WTC11 (cell line): ENCODE measurements around the gene SIK2. TPM values are rescaled to one million over a fixed set of nuclear protein-coding genes. Genes with fewer than 3 reads are reported as not detected.
A peak's percentile ranks its signal among the peaks of the same experiment; 100 is the strongest.

Experiments used
- ATAC-seq: fragments of 200-7000 bp; cut with Tn5 transposase; 2 replicates; pipeline ENCODE4 v1.10.0; 2021; ENCODE audit warnings: mild to moderate bottlenecking, moderate library complexity
- Bru-seq: library from RNA; stranded (reverse); fragments of 400-500 nt; gene quantifications from one replicate; lab custom pipeline; 2021; lab: Mats Ljungman, UMichigan
- CTCF ChIA-PET: fragments of 300-600 bp; sonication (Branson Sonifier 250); formaldehyde crosslinking; loops from one replicate; lab custom pipeline; 2021; ENCODE audit warnings: antibody characterized with exemption; lab: Charles Lee
- POLR2A ChIA-PET: fragments of 350-600 bp; sonication (Branson Sonifier 250); formaldehyde crosslinking; loops from one replicate; lab custom pipeline; 2021; ENCODE audit warnings: antibody characterized with exemption; lab: Charles Lee
- DNase-seq: peaks from one replicate; pipeline ENCODE4 v3.0.0; 2021; ENCODE audit warnings: low spot score
- H3K27ac Mint-ChIP-seq: 2 replicates; pipeline ENCODE4 v1.8.0; 2021; ENCODE audit warnings: mixed read lengths
- H3K27me3 Mint-ChIP-seq: 2 replicates; pipeline ENCODE4 v1.8.0; 2021; ENCODE audit warnings: low read depth, mild to moderate bottlenecking, moderate library complexity, mixed read lengths
- H3K36me3 Mint-ChIP-seq: 2 replicates; pipeline ENCODE4 v1.8.0; 2021; ENCODE audit warnings: mixed read lengths
- H3K4me1 Mint-ChIP-seq: 2 replicates; pipeline ENCODE4 v1.8.0; 2022; ENCODE audit warnings: mixed read lengths
- H3K4me3 Mint-ChIP-seq: 2 replicates; pipeline ENCODE4 v1.8.0; 2021; ENCODE audit warnings: mild to moderate bottlenecking, moderate library complexity, mixed read lengths
- H3K9me3 Mint-ChIP-seq: 2 replicates; pipeline ENCODE4 v1.8.0; 2021; ENCODE audit warnings: mixed read lengths
- AR ChIP-seq: fragments of 250-450 bp; sonication (Bioruptor Pico); IDR thresholded peaks from 2 replicates; pipeline ENCODE4 v1.9.0; 2021; ENCODE audit warnings: mild to moderate bottlenecking
- ARID4B ChIP-seq: sonication (generic); formaldehyde crosslinking; IDR thresholded peaks from 2 replicates; pipeline ENCODE4 v1.8.0; 2023; ENCODE audit warnings: missing genetic modification reagents, mild to moderate bottlenecking, borderline replicate concordance
- CBFB ChIP-seq: sonication (generic); formaldehyde crosslinking; IDR thresholded peaks from 2 replicates; pipeline ENCODE4 v1.8.1; 2022; ENCODE audit warnings: mild to moderate bottlenecking, low read depth, missing genetic modification reagents
- CTCF ChIP-seq: fragments of 200-600 bp; IDR thresholded peaks from 2 replicates; pipeline ENCODE4 v1.8.0; 2022; ENCODE audit warnings: antibody characterized with exemption
- E2F5 ChIP-seq: sonication (generic); formaldehyde crosslinking; IDR thresholded peaks from 2 replicates; pipeline ENCODE4 v1.8.1; 2022; ENCODE audit warnings: mild to moderate bottlenecking, moderate library complexity, missing genetic modification reagents
- EMX1 ChIP-seq: fragments of 250-450 bp; sonication (Bioruptor Pico); IDR thresholded peaks from 2 replicates; pipeline ENCODE4 v1.8.0; 2021; ENCODE audit warnings: mild to moderate bottlenecking
- FOXK1 ChIP-seq: sonication (generic); formaldehyde crosslinking; IDR thresholded peaks from 2 replicates; pipeline ENCODE4 v1.8.0; 2022; ENCODE audit warnings: mild to moderate bottlenecking, moderate library complexity, missing genetic modification reagents
- GRHL2 ChIP-seq: fragments of 250-450 bp; sonication (Bioruptor Pico); IDR thresholded peaks from 2 replicates; pipeline ENCODE4 v1.8.0; 2022; ENCODE audit warnings: mild to moderate bottlenecking, moderate library complexity; ENCODE audit not compliant: insufficient replicate concordance, severe bottlenecking
- MLX ChIP-seq: sonication (generic); formaldehyde crosslinking; IDR thresholded peaks from 2 replicates; pipeline ENCODE4 v1.8.1; 2023; ENCODE audit warnings: mild to moderate bottlenecking, missing genetic modification reagents, moderate library complexity
- NR2C2 ChIP-seq: sonication (generic); formaldehyde crosslinking; IDR thresholded peaks from 2 replicates; pipeline ENCODE4 v1.8.0; 2022; ENCODE audit warnings: mild to moderate bottlenecking, missing genetic modification reagents
- OVOL2 ChIP-seq: fragments of 250-450 bp; sonication (Bioruptor Pico); IDR thresholded peaks from 2 replicates; pipeline ENCODE4 v1.9.0; 2021; ENCODE audit warnings: mild to moderate bottlenecking, borderline replicate concordance
- SMAD3 ChIP-seq: sonication (generic); formaldehyde crosslinking; IDR thresholded peaks from 2 replicates; pipeline ENCODE4 v1.8.0; 2022; ENCODE audit warnings: missing genetic modification reagents, mild to moderate bottlenecking, borderline replicate concordance
- SP1 ChIP-seq: sonication (generic); formaldehyde crosslinking; conservative IDR thresholded peaks from 2 replicates; pipeline ENCODE4 v1.8.1; 2022; ENCODE audit warnings: missing genetic modification reagents
- TP53 ChIP-seq: sonication (generic); formaldehyde crosslinking; IDR thresholded peaks from 2 replicates; pipeline ENCODE4 v1.8.1; 2023; ENCODE audit warnings: mild to moderate bottlenecking, missing genetic modification reagents
- ZNF121 ChIP-seq: sonication (generic); formaldehyde crosslinking; IDR thresholded peaks from 2 replicates; pipeline ENCODE4 v1.8.0; 2023; ENCODE audit warnings: missing genetic modification reagents
- ZNF138 ChIP-seq: sonication (generic); formaldehyde crosslinking; conservative IDR thresholded peaks from 2 replicates; pipeline ENCODE4 v1.8.1; 2022; ENCODE audit warnings: mild to moderate bottlenecking, moderate library complexity, missing genetic modification reagents
- ZNF671 ChIP-seq: fragments of 250-450 bp; sonication (Bioruptor Pico); IDR thresholded peaks from 2 replicates; pipeline ENCODE4 v1.8.0; 2021; ENCODE audit warnings: mild to moderate bottlenecking
- long read RNA-seq, 3 experiments: library from RNA in 1 of 3; library from capped mRNA in 1 of 3; library from polyadenylated mRNA in 1 of 3; unstranded in 2 of 3; stranded (forward) in 1 of 3; transcript quantifications; one replicate each; pipeline ENCODE4 v2.0.0, GENCODE V29; 2021
- total RNA-seq: library from RNA; stranded (reverse); gene quantifications from 3 replicates; pipeline ENCODE4 v1.2.3, GENCODE V29; 2021
- TF ChIP-seq, protein P1 (sequence below): fragments of 250-450 bp; sonication (Bioruptor Pico); IDR thresholded peaks from 2 replicates; pipeline ENCODE4 v1.8.0; 2021; ENCODE audit warnings: mild to moderate bottlenecking
- TF ChIP-seq, protein P2 (sequence below): sonication (generic); formaldehyde crosslinking; IDR thresholded peaks from 2 replicates; pipeline ENCODE4 v1.8.0; 2022; ENCODE audit warnings: mild to moderate bottlenecking, missing genetic modification reagents

Gene SIK2
- total RNA-seq: 6.7 to 8.6 TPM (median 7.2 TPM) in 3 replicates
- percentile 61 among the genes with signal in this experiment for Bru-seq, nascent RNA
- long read RNA-seq, experiment 1, full-length matches to known transcripts: 6 of 17 reads
- long read RNA-seq, experiment 1, partial matches to known transcripts: 4 of 17 reads
- long read RNA-seq, experiment 1, other reads (novel, unspliced or antisense): 7 of 17 reads
- long read RNA-seq, experiment 2, full-length matches to known transcripts: 2 of 11 reads
- long read RNA-seq, experiment 2, partial matches to known transcripts: 1 of 11 reads
- long read RNA-seq, experiment 2, other reads (novel, unspliced or antisense): 8 of 11 reads
- long read RNA-seq, experiment 3, partial matches to known transcripts: 0 of 1 reads
- long read RNA-seq, experiment 3, other reads (novel, unspliced or antisense): 1 of 1 reads

DNA sequence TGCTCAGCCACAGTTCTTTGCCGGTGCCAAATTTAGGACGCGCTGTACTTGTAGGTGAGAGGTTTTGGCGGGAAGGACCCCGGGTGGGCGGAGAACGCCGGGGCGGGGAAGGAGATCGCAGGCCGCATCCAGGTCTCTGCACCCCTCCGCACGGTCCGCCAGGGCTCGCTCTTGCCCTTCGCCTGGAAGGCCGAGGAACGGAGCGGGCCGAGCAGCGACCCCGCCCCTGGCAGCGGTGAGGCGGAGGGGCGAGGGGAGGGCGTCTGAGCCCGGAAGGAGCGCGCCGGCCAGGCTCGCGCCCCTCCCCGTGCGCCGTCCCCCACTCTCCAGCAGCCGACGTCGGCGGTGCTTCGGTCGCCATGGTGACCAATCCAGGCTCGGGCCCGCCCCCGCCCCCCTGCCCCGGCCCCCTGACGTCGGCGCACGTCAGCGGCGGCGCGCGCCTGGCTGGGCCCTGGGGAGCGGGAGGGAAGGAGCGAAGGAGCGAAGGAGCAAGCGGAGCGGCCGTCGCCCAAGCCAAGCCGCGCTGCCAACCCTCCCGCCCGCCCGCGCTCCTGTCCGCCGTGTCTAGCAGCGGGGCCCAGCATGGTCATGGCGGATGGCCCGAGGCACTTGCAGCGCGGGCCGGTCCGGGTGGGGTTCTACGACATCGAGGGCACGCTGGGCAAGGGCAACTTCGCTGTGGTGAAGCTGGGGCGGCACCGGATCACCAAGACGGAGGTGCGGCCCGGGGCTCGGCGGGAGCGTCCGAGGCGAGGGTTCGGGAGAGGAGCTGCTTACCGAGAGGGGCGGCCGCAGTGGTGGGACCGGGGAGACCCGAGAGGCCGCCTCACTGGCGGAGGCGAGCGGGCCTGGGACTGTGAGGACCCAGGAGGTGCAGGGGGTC lies at the start of gene SIK2:
Gene SIK2 (plus strand): TSS at position 471 of the 886 bp plus-strand sequence. CDS start 115 bp downstream, at position 586.
- Mint-ChIP-seq H3K36me3 (no peaks in the 10 kb centered on the region), H3K4me1 (peaks cover 27% of the 10 kb centered on the region), H3K9me3 (no peaks in the 10 kb centered on the region), H3K27ac (peak within 1 kb of the TSS; percentile 76), H3K27me3 (peaks cover 24% of the 10 kb centered on the region), H3K4me3 (peak within 1 kb of the TSS; percentile 86)
- CTCF ChIA-PET: interaction anchor here (0.8 to 2.4 kb wide), 9 partner anchors 147 to 268 kb away, joined by 3 to 8 read pairs (median 4); partner anchors contain the start of gene PPP2R1B
- POLR2A ChIA-PET: interaction anchor here (0.7 to 0.9 kb wide), 2 partner anchors 89 to 164 kb away, joined by 3 read pairs; partner anchors contain the start of gene PPP2R1B
- ATAC-seq (peak; percentile 92), DNase-seq (peak; percentile 96)
- TF ChIP-seq MLX (CRISPR knock-in tag): no peak
- TF ChIP-seq AR (CRISPR knock-in tag): no peak
- TF ChIP-seq OVOL2: no peak
- no peak for TF ChIP-seq ZNF671
- no peak for TF ChIP-seq ZNF121 (CRISPR knock-in tag)
- TF ChIP-seq EMX1: no peak
- TF ChIP-seq CBFB (CRISPR knock-in tag): no peak
- no peak for TF ChIP-seq NR2C2 (CRISPR knock-in tag)
- peak; percentile 22; the same call in 1 of the 2 replicates for TF ChIP-seq FOXK1
- TF ChIP-seq ZNF138 (CRISPR knock-in tag): no peak
- TF ChIP-seq, protein P1, sequence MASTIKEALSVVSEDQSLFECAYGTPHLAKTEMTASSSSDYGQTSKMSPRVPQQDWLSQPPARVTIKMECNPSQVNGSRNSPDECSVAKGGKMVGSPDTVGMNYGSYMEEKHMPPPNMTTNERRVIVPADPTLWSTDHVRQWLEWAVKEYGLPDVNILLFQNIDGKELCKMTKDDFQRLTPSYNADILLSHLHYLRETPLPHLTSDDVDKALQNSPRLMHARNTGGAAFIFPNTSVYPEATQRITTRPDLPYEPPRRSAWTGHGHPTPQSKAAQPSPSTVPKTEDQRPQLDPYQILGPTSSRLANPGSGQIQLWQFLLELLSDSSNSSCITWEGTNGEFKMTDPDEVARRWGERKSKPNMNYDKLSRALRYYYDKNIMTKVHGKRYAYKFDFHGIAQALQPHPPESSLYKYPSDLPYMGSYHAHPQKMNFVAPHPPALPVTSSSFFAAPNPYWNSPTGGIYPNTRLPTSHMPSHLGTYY: no peak
- TF ChIP-seq SMAD3 (CRISPR knock-in tag): peak; percentile 47; the same call in 1 of the 2 replicates
- TF ChIP-seq ARID4B (CRISPR knock-in tag): peak; percentile 48; the same call in 1 of the 2 replicates
- TF ChIP-seq, protein P2, sequence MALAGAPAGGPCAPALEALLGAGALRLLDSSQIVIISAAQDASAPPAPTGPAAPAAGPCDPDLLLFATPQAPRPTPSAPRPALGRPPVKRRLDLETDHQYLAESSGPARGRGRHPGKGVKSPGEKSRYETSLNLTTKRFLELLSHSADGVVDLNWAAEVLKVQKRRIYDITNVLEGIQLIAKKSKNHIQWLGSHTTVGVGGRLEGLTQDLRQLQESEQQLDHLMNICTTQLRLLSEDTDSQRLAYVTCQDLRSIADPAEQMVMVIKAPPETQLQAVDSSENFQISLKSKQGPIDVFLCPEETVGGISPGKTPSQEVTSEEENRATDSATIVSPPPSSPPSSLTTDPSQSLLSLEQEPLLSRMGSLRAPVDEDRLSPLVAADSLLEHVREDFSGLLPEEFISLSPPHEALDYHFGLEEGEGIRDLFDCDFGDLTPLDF (CRISPR knock-in tag): no peak
- peak; percentile 96 for TF ChIP-seq E2F5
- TF ChIP-seq TP53 (CRISPR knock-in tag): no peak
- TF ChIP-seq SP1 (CRISPR knock-in tag): peak; percentile 84
- no peak for TF ChIP-seq GRHL2 (CRISPR knock-in tag)
- peak; percentile 41; the same call in 1 of the 2 replicates for TF ChIP-seq CTCF
